H9 (cell line): ENCODE results near the gene RDH12. TPM values are rescaled to one million over a fixed set of nuclear protein-coding genes. Genes with fewer than 3 reads are reported as not detected.
"Not testable (repeated sequence)": the region's sequence is repeated elsewhere in the genome, so short reads cannot be mapped to it uniquely, and the experiment has no call there.

Experiments
- DNase-seq: peaks from one replicate; pipeline ENCODE4 v3.0.0-alpha.2; 2017
- H2AFZ ChIP-seq: one replicate; pipeline ENCODE4 v1.6.1; 2013; ENCODE audit warnings: mild to moderate bottlenecking, low read length, control low read depth, moderate library complexity
- H2AK5ac ChIP-seq: 2 replicates; pipeline ENCODE4 v1.6.1; 2013; ENCODE audit warnings: low read length, control low read depth, mixed read lengths; ENCODE audit not compliant: insufficient read length
- H2BK120ac ChIP-seq: one replicate; pipeline ENCODE4 v1.6.1; 2013; ENCODE audit warnings: low read depth, mild to moderate bottlenecking, low read length, control low read depth, inconsistent platforms; ENCODE audit not compliant: poor library complexity, severe bottlenecking
- H2BK12ac ChIP-seq: 2 replicates; pipeline ENCODE4 v1.6.1; 2013; ENCODE audit warnings: low read length, control low read depth, mixed read lengths, low read depth; ENCODE audit not compliant: insufficient read length
- H2BK15ac ChIP-seq: 2 replicates; pipeline ENCODE4 v1.6.1; 2013; ENCODE audit warnings: low read depth, low read length, control low read depth
- H2BK20ac ChIP-seq: one replicate; pipeline ENCODE4 v1.6.1; 2013; ENCODE audit warnings: low read depth, mild to moderate bottlenecking, low read length, control low read depth, inconsistent platforms; ENCODE audit not compliant: poor library complexity, severe bottlenecking
- H2BK5ac ChIP-seq: 2 replicates; pipeline ENCODE4 v1.6.1; 2013; ENCODE audit warnings: low read length, control low read depth, mixed read lengths; ENCODE audit not compliant: insufficient read length
- H3K14ac ChIP-seq: 2 replicates; pipeline ENCODE4 v1.6.1; 2013; ENCODE audit warnings: low read length, control low read depth; ENCODE audit not compliant: insufficient read depth
- H3K18ac ChIP-seq: 2 replicates; pipeline ENCODE4 v1.6.1; 2013; ENCODE audit warnings: low read depth, mild to moderate bottlenecking, mixed read lengths, low read length, control low read depth; ENCODE audit not compliant: insufficient read length
- H3K23ac ChIP-seq: 2 replicates; pipeline ENCODE4 v1.6.1; 2013; ENCODE audit warnings: low read length, control low read depth, mixed read lengths, low read depth; ENCODE audit not compliant: insufficient read length
- H3K23me2 ChIP-seq: 2 replicates; pipeline ENCODE4 v1.6.1; 2013; ENCODE audit warnings: low read depth, mild to moderate bottlenecking, mixed read lengths, low read length, control low read depth; ENCODE audit not compliant: insufficient read length, poor library complexity, severe bottlenecking
- H3K27ac ChIP-seq: 2 replicates; pipeline ENCODE4 v1.5.1; 2013; ENCODE audit warnings: low read length, control low read depth, mixed read lengths, low read depth; ENCODE audit not compliant: insufficient read length
- H3K27me3 ChIP-seq: 2 replicates; pipeline ENCODE4 v1.6.1; 2013; ENCODE audit warnings: low read length, control low read depth, inconsistent platforms; ENCODE audit not compliant: insufficient read depth
- H3K4ac ChIP-seq: 2 replicates; pipeline ENCODE4 v1.6.1; 2013; ENCODE audit warnings: low read depth, mild to moderate bottlenecking, control low read depth, inconsistent platforms, low read length, moderate library complexity
- H3K4me1 ChIP-seq: 2 replicates; pipeline ENCODE4 v1.6.1; 2013; ENCODE audit warnings: low read length, control low read depth, inconsistent platforms; ENCODE audit not compliant: insufficient read depth
- H3K4me2 ChIP-seq: 2 replicates; pipeline ENCODE4 v1.6.1; 2013; ENCODE audit warnings: low read length, control low read depth, mixed read lengths; ENCODE audit not compliant: insufficient read length, insufficient read depth
- H3K56ac ChIP-seq: 2 replicates; pipeline ENCODE4 v1.6.1; 2013; ENCODE audit warnings: low read depth, mild to moderate bottlenecking, mixed read lengths, low read length, control low read depth; ENCODE audit not compliant: insufficient read length
- H3K79me1 ChIP-seq: 2 replicates; pipeline ENCODE4 v1.6.1; 2013; ENCODE audit warnings: low read depth, mild to moderate bottlenecking, moderate library complexity, low read length, control low read depth, inconsistent platforms; ENCODE audit not compliant: insufficient read depth, poor library complexity, severe bottlenecking
- H3K79me2 ChIP-seq: 2 replicates; pipeline ENCODE4 v1.6.1; 2013; ENCODE audit warnings: low read length, control low read depth, inconsistent platforms; ENCODE audit not compliant: insufficient read depth
- H3K9ac ChIP-seq: 2 replicates; pipeline ENCODE4 v1.6.1; 2013; ENCODE audit warnings: low read length, control low read depth, mixed read lengths; ENCODE audit not compliant: insufficient read length; ENCODE audit errors: extremely low read depth
- H3K9me3 ChIP-seq: one replicate; pipeline ENCODE4 v1.6.1; 2013; ENCODE audit warnings: low read depth, low read length, inconsistent platforms; ENCODE audit not compliant: control insufficient read depth
- H3T11ph ChIP-seq: one replicate; pipeline ENCODE4 v1.6.1; 2013; ENCODE audit warnings: mild to moderate bottlenecking, low read length, control low read depth, inconsistent platforms
- H4K20me1 ChIP-seq: one replicate; pipeline ENCODE4 v1.6.1; 2013; ENCODE audit not compliant: control insufficient read depth, insufficient read length, insufficient read depth
- H4K5ac ChIP-seq: 2 replicates; pipeline ENCODE4 v1.6.1; 2013; ENCODE audit warnings: low read depth, mild to moderate bottlenecking, mixed read lengths, low read length, control low read depth; ENCODE audit not compliant: insufficient read length
- H4K8ac ChIP-seq: replicated peaks from 2 replicates; pipeline ENCODE4 v1.6.1; 2013; ENCODE audit warnings: low read length, control low read depth, mixed read lengths, low read depth; ENCODE audit not compliant: insufficient read length
- H4K91ac ChIP-seq: 2 replicates; pipeline ENCODE4 v1.6.1; 2013; ENCODE audit warnings: low read depth, mild to moderate bottlenecking, moderate library complexity, mixed read lengths, low read length, control low read depth; ENCODE audit not compliant: insufficient read length
- H3K27ac Mint-ChIP-seq, 3 experiments: 2 replicates in 2 of 3; 3 replicates in 1 of 3; pipeline ENCODE4 v1.8.0; 2020 to 2021; ENCODE audit warnings: mixed read lengths in 3 of 3, mild to moderate bottlenecking in 1 of 3, moderate library complexity in 1 of 3
- H3K27me3 Mint-ChIP-seq: 2 replicates; pipeline ENCODE4 v1.8.0; 2021; ENCODE audit warnings: low read depth, mild to moderate bottlenecking, moderate library complexity, mixed read lengths
- H3K36me3 Mint-ChIP-seq, 3 experiments: 2 replicates in 2 of 3; 3 replicates in 1 of 3; pipeline ENCODE4 v1.8.0; 2020 to 2021; ENCODE audit warnings: low read depth in 3 of 3, mixed read lengths in 3 of 3; ENCODE audit not compliant: insufficient read depth in 1 of 3
- H3K4me1 Mint-ChIP-seq, 2 experiments: 2 replicates each; pipeline ENCODE4 v1.8.0; 2020; ENCODE audit warnings: mixed read lengths in 2 of 2
- H3K4me3 Mint-ChIP-seq, 2 experiments: 2 replicates in 1 of 2; 3 replicates in 1 of 2; pipeline ENCODE4 v1.8.0; 2020 to 2021; ENCODE audit warnings: mild to moderate bottlenecking in 2 of 2, mixed read lengths in 2 of 2, moderate library complexity in 1 of 2
- H3K9me3 Mint-ChIP-seq, 2 experiments: 2 replicates in 1 of 2; 3 replicates in 1 of 2; pipeline ENCODE4 v1.8.0; 2020; ENCODE audit warnings: mild to moderate bottlenecking in 2 of 2, mixed read lengths in 2 of 2, moderate library complexity in 1 of 2
- WGBS: extraction: QIAGEN DNeasy Blood & Tissue Kit; methylation state at CpG from one replicate; pipeline ENCODE4 v1.1.7; 2013; ENCODE audit warnings: missing lambda C conversion rate, low lambda C conversion rate, mixed read lengths; ENCODE audit not compliant: insufficient read length; ENCODE audit errors: extremely low coverage; 5-methylcytosine and 5-hydroxymethylcytosine counted together
- total RNA-seq: library from RNA; stranded (reverse); gene quantifications from 2 replicates; pipeline ENCODE4 v1.2.1, GENCODE V29; 2021

RDH12 gene
- total RNA-seq, 1 experiment from 2014 or later, result 0.74 TPM

DNA sequence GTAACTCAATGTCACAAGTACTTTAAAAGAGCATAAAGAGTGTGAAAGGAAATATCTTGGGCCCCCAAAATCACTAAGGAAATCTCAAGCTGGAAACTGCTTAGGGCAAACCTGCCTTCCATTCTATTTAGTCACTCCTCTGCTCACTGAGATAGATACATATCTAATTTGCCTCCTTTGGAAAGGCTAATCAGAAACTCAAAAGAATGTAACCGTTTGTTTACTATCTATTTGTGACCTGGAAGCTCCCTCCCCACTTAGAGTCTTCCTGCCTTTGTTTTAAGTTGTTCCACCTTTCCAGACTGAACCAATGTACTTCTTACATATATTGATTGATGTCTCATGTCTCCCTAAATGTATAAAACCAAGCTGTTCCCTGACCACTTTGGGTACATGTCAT lies 8.1 kb downstream of the RDH12 start:
- H2BK20ac ChIP-seq, H3K4me1 ChIP-seq, H3K27ac ChIP-seq, H3K56ac ChIP-seq, H3K4me2 ChIP-seq, H3K23ac ChIP-seq, H4K20me1 ChIP-seq, H3K79me1 ChIP-seq, H4K5ac ChIP-seq, H3K4me1 Mint-ChIP-seq, H2BK12ac ChIP-seq, H2BK5ac ChIP-seq, H3K27me3 ChIP-seq, H3K9ac ChIP-seq, H3K23me2 ChIP-seq, H2BK15ac ChIP-seq, H3K4ac ChIP-seq, H3T11ph ChIP-seq, H4K91ac ChIP-seq, H3K27ac Mint-ChIP-seq, H2AFZ ChIP-seq, H3K18ac ChIP-seq, H4K8ac ChIP-seq, H3K27me3 Mint-ChIP-seq, H2BK120ac ChIP-seq, DNase-seq, H3K79me2 ChIP-seq, H3K4me3 Mint-ChIP-seq, H3K14ac ChIP-seq, H2AK5ac ChIP-seq: not testable (repeated sequence)
- H3K9me3 ChIP-seq, result peaks cover 13% of the 10 kb centered on the region
- no CpG with 5 or more reads among the region's 1 CpG for WGBS
- H3K9me3 Mint-ChIP-seq, result peaks cover 46 to 54% of the 10 kb centered on the region in 2 experiments
- peaks cover 4 to 14% (median 5%) of the 10 kb centered on the region in 3 experiments; a peak in 6 of 7 replicates for H3K36me3 Mint-ChIP-seq
